B cell (primary cell): ENCODE data around the gene TBX21. TPM values are rescaled to one million over a fixed set of nuclear protein-coding genes. Genes with fewer than 3 reads are reported as not detected.

Experiments used
- ATAC-seq: fragments of 200-7000 bp; cut with Tn5 transposase; one replicate; pipeline ENCODE4 v1.10.0; 2021; ENCODE audit warnings: low read depth, mild to moderate bottlenecking, moderate number of reproducible peaks, moderate library complexity
- CTCF ChIA-PET: fragments of 350-600 bp; sonication (Branson Sonifier 250); formaldehyde crosslinking; loops from one replicate; lab custom pipeline; 2021; ENCODE audit warnings: antibody characterized with exemption, inconsistent platforms; lab: Charles Lee
- POLR2A ChIA-PET: fragments of 350-600 bp; sonication (Branson Sonifier 250); formaldehyde crosslinking; loops from one replicate; lab custom pipeline; 2021; ENCODE audit warnings: antibody characterized with exemption; lab: Charles Lee
- DNase-seq: peaks from one replicate; pipeline ENCODE4 v3.0.0; 2013
- H2AFZ ChIP-seq: 2 replicates; pipeline ENCODE4 v1.6.1; 2012; ENCODE audit warnings: mild to moderate bottlenecking, low read depth, low read length; ENCODE audit not compliant: insufficient read depth, poor library complexity, severe bottlenecking
- H3K27ac ChIP-seq, 2 donors: 1 replicate in 1 of 2; 2 replicates in 1 of 2; pipeline ENCODE4 v1.5.1; 2012 to 2013; ENCODE audit warnings: low read length in 2 of 2, mild to moderate bottlenecking in 2 of 2, moderate library complexity in 1 of 2
- H3K27me3 ChIP-seq, 4 experiments: fragments of 200-600 bp in 1 of 4; sonication (generic) in 1 of 4; replicated peaks in 1 of 4; 1 replicate in 2 of 4; 2 replicates in 2 of 4; pipeline versions ENCODE4 v1.6.1 to v1.7.0; 2013 to 2016; ENCODE audit warnings: low read length in 3 of 4, mild to moderate bottlenecking in 2 of 4, mixed read lengths in 1 of 4, moderate library complexity in 1 of 4; ENCODE audit not compliant: insufficient read depth in 4 of 4, control insufficient read depth in 3 of 4; ENCODE audit errors: control extremely low read depth in 1 of 4
- H3K36me3 ChIP-seq, 2 experiments: replicated peaks in 1 of 2; 1 replicate in 1 of 2; 2 replicates in 1 of 2; pipeline versions ENCODE4 v1.6.1 to v1.7.1; 2013; ENCODE audit warnings: low read length in 1 of 2; ENCODE audit not compliant: insufficient read depth in 2 of 2, control insufficient read depth in 1 of 2; ENCODE audit errors: control extremely low read depth in 1 of 2, extremely low read depth in 1 of 2
- H3K4me1 ChIP-seq, 2 donors: fragments of 200-600 bp in 1 of 2; sonication (generic) in 1 of 2; 1 replicate in 1 of 2; 2 replicates in 1 of 2; pipeline versions ENCODE4 v1.5.1 to v1.6.1; 2013 to 2017; ENCODE audit warnings: low read length in 2 of 2; ENCODE audit not compliant: control insufficient read depth in 2 of 2, insufficient read depth in 2 of 2
- H3K4me2 ChIP-seq: replicated peaks from 2 replicates; pipeline ENCODE3; 2012; ENCODE audit warnings: mild to moderate bottlenecking, low read depth, low read length; ENCODE audit not compliant: poor library complexity, severe bottlenecking
- H3K4me3 ChIP-seq, 5 experiments: fragments of 200-600 bp in 1 of 5; sonication (generic) in 1 of 5; 1 replicate in 3 of 5; 2 replicates in 2 of 5; pipeline versions ENCODE4 v1.5.1 to v1.7.0; 2011 to 2016; ENCODE audit warnings: low read length in 4 of 5, mild to moderate bottlenecking in 4 of 5, low read depth in 2 of 5, control low read depth in 1 of 5, moderate library complexity in 1 of 5; ENCODE audit not compliant: insufficient read depth in 1 of 5; ENCODE audit errors: control extremely low read depth in 1 of 5, extremely low read depth in 1 of 5
- H3K79me2 ChIP-seq: fragments of 200-600 bp; sonication (generic); one replicate; pipeline ENCODE4 v1.6.0; 2016; ENCODE audit warnings: low read length; ENCODE audit not compliant: control insufficient read depth, insufficient read depth
- H3K9ac ChIP-seq: fragments of 200-600 bp; sonication (generic); 2 replicates; pipeline ENCODE4 v1.6.1; 2017; ENCODE audit warnings: mild to moderate bottlenecking, low read length, moderate library complexity
- H3K9me3 ChIP-seq, 3 donors: one replicate each; pipeline versions ENCODE4 v1.6.1 to v1.7.1; 2013; ENCODE audit warnings: low read length in 2 of 3; ENCODE audit not compliant: control insufficient read depth in 2 of 3, insufficient read depth in 1 of 3; ENCODE audit errors: control extremely low read depth in 1 of 3
- H4K20me1 ChIP-seq: 2 replicates; pipeline ENCODE4 v1.6.0; 2012; ENCODE audit warnings: mild to moderate bottlenecking, low read length; ENCODE audit not compliant: insufficient read depth, control insufficient read depth, poor library complexity, severe bottlenecking
- H3K27ac Mint-ChIP-seq: one replicate; pipeline ENCODE4 v1.8.0; 2021; ENCODE audit warnings: mixed read lengths
- H3K27me3 Mint-ChIP-seq: one replicate; pipeline ENCODE4 v1.8.0; 2021; ENCODE audit warnings: mixed read lengths
- H3K4me1 Mint-ChIP-seq: one replicate; pipeline ENCODE4 v1.8.0; 2021; ENCODE audit warnings: mixed read lengths
- H3K4me3 Mint-ChIP-seq: one replicate; pipeline ENCODE4 v1.8.0; 2021; ENCODE audit warnings: mixed read lengths
- H3K9me3 Mint-ChIP-seq: one replicate; pipeline ENCODE4 v1.8.0; 2022; ENCODE audit warnings: mixed read lengths; ENCODE audit not compliant: insufficient read depth
- EZH2 ChIP-seq: IDR thresholded peaks from 2 replicates; pipeline ENCODE4 v1.6.1; 2012; ENCODE audit warnings: borderline replicate concordance, low read depth, mild to moderate bottlenecking, moderate library complexity, low read length; ENCODE audit not compliant: insufficient read depth, poor library complexity, severe bottlenecking
- WGBS: methylation state at CpG from one replicate; pipeline ENCODE4 v1.1.5; 2013; ENCODE audit warnings: missing lambda C conversion rate; ENCODE audit not compliant: insufficient coverage; 5-methylcytosine and 5-hydroxymethylcytosine counted together
- intact Hi-C: fragments of 100-400 bp; cut with micrococcal nuclease; formaldehyde crosslinking; loops from one replicate; pipeline ENCODE4 v1.10.0; 2022
- polyA plus RNA-seq: library from polyadenylated mRNA; depleted of rRNA; stranded (reverse); fragments of >200 nt; gene quantifications from 2 replicates; pipeline ENCODE4 v1.2.3, GENCODE V29; 2012
- total RNA-seq, 2 donors: library from RNA; stranded (reverse); fragments of 120-200 nt in 1 of 2; gene quantifications; 1 replicate in 1 of 2; 2 replicates in 1 of 2; pipeline versions ENCODE4 v1.2.3 to v1.2.4, GENCODE V29; 2013 to 2022
- TF ChIP-seq, protein P1 (sequence below): fragments of 200-600 bp; IDR thresholded peaks from one replicate; pipeline ENCODE4 v1.8.0; 2022; ENCODE audit warnings: antibody characterized with exemption, mild to moderate bottlenecking

The TBX21 gene
- total and polyA plus RNA-seq, 2 donors (not counting 1 experiment from before 2014, with no cell fraction given), result 10.8 TPM

DNA sequence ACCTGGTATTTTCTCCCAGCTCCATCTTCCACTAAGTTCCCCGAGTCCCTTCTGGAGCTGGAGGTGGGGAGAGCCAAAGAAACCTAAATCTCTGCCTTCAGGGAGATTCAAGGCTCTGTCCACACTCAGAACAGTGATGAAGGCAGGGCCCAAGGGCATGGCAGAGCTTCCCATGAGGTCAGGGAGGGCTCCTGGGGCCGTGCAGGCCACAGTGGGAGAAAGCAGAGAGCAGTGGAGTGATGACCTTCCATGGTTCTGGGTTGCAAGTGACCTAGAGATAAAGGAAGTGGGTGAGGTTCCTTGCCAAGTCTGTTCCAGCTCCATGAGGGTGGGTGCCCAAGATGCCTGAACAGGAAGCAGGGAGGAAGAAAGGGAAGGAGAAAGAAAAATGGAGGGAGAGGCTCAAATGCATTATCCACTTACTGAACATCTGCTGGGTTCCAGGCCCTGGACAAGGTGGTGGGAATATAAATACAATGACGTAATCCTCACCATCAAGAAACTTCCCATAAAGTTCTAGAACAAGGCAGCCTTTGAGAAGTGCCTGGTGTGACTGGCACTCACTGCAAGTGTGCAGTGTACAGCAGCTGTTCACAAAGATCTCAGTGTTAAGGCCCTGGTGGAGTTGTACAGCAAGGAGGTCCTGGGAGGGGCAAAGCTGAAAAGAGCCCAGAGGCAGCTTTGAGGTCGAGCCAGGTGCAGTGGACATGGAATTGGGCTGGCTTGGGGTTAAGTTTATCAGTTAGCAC lies 25.8 kb upstream of the TBX21 start:
- ATAC-seq (no peak), DNase-seq (no peak)
- peak overlapping the region; percentile 8 for H3K27ac Mint-ChIP-seq
- Histone ChIP-seq H3K4me3 (no peak overlapping the region), H3K27me3 (no peaks in the 10 kb centered on the region), H3K36me3 (no peaks in the 10 kb centered on the region), H3K9me3 (no peaks in the 10 kb centered on the region), H3K9ac (no peak overlapping the region), H3K79me2 (no peaks in the 10 kb centered on the region), H3K4me1 (peaks cover 58 to 66% of the 10 kb centered on the region in 2 donors), H4K20me1 (no peaks in the 10 kb centered on the region), H3K4me2 (peak overlapping the region; percentile 39), H3K27ac (peak overlapping the region in 1 of 2 donors; percentile 4), H2AFZ (peak overlapping the region; percentile 12)
- H3K4me3 Mint-ChIP-seq, result no peak overlapping the region
- ChIA-PET CTCF (interaction anchor here (0.9 to 2.6 kb wide), 6 partner anchors 9 to 44 kb away, joined by 3 to 13 read pairs (median 4); partner anchors contain the start of gene TBX21), POLR2A (interaction anchor here (0.6 kb wide), 1 partner anchor 8 kb away, joined by 5 read pairs; no protein-coding TSS in a partner anchor)
- H3K4me1 Mint-ChIP-seq, result peaks cover 61% of the 10 kb centered on the region
- intact Hi-C loops, result no loop called here
- TF ChIP-seq EZH2, result no peak
- TF ChIP-seq, protein P1, sequence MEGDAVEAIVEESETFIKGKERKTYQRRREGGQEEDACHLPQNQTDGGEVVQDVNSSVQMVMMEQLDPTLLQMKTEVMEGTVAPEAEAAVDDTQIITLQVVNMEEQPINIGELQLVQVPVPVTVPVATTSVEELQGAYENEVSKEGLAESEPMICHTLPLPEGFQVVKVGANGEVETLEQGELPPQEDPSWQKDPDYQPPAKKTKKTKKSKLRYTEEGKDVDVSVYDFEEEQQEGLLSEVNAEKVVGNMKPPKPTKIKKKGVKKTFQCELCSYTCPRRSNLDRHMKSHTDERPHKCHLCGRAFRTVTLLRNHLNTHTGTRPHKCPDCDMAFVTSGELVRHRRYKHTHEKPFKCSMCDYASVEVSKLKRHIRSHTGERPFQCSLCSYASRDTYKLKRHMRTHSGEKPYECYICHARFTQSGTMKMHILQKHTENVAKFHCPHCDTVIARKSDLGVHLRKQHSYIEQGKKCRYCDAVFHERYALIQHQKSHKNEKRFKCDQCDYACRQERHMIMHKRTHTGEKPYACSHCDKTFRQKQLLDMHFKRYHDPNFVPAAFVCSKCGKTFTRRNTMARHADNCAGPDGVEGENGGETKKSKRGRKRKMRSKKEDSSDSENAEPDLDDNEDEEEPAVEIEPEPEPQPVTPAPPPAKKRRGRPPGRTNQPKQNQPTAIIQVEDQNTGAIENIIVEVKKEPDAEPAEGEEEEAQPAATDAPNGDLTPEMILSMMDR, result no peak
- H3K27me3 Mint-ChIP-seq, result no peaks in the 10 kb centered on the region
- WGBS, result 70% methylated on average over 1 of the region's 4 CpGs
- no peaks in the 10 kb centered on the region for H3K9me3 Mint-ChIP-seq

DNA sequence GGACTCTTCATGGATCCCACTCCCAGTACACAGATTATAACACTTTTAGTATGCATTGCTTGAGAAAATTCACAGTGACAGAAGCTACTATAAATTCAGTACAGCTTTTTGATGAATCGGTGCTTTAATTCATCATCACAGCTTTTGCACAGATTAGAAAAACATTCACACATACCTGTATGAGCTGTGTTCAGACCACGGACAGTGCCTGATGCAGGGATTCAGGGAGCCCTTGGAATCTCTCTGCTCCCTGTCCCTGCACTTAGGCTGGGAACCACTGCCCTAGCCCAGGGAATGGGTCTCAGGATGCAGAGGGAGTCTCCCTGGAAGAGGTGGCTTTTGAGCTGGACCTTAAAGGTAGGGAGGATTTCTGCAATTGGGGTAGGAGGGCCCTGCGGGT lies 25.2 kb upstream of the TBX21 start:
- ChIA-PET POLR2A (interaction anchor here (0.6 kb wide), 1 partner anchor 9 kb away, joined by 5 read pairs; no protein-coding TSS in a partner anchor), CTCF (interaction anchor here (0.9 to 2.6 kb wide), 6 partner anchors 8 to 44 kb away, joined by 3 to 13 read pairs (median 4); partner anchors contain the start of gene TBX21)
- Mint-ChIP-seq H3K9me3 (no peaks in the 10 kb centered on the region), H3K4me1 (peaks cover 62% of the 10 kb centered on the region), H3K4me3 (no peak overlapping the region), H3K27me3 (no peaks in the 10 kb centered on the region), H3K27ac (no peak overlapping the region)
- Histone ChIP-seq H3K4me3 (no peak overlapping the region), H3K9me3 (no peaks in the 10 kb centered on the region), H3K27ac (no peak overlapping the region), H3K36me3 (no peaks in the 10 kb centered on the region), H4K20me1 (no peaks in the 10 kb centered on the region), H2AFZ (no peak overlapping the region), H3K9ac (no peak overlapping the region), H3K4me2 (no peak overlapping the region), H3K79me2 (no peaks in the 10 kb centered on the region), H3K27me3 (no peaks in the 10 kb centered on the region), H3K4me1 (peaks cover 58 to 66% of the 10 kb centered on the region in 2 donors)
- TF ChIP-seq EZH2, result no peak
- TF ChIP-seq, protein P1, result no peak
- intact Hi-C loops, result no loop called here
- no peak for DNase-seq
- ATAC-seq, result no peak
- 100% methylated on average over 3 of the region's 3 CpGs for WGBS
